ENCODE data around the gene MYCBP2.

MYCBP2 gene

GRCh38 chr13:77230560-77230959, 96.3 kb downstream of the MYCBP2 start:
- H2BK15ac ChIP-seq (ENCODE audit: low read depth, poor library complexity, severe bottlenecking) = no peak overlapping the region
- no peaks in the 10 kb centered on the region for H3K27me3 ChIP-seq (ENCODE audit: control insufficient read depth in 1 of 2, insufficient read depth in 1 of 2, low read length in 2 of 2)
- DNase-seq = no peak
- H3K9me3 ChIP-seq (ENCODE audit: control insufficient read depth, low read length) = no peaks in the 10 kb centered on the region
- no peak overlapping the region for H2AK5ac ChIP-seq (ENCODE audit: low read length, severe bottlenecking)
- peaks cover 0 to 31% of the 10 kb centered on the region in 2 experiments for H3K36me3 ChIP-seq (ENCODE audit: control insufficient read depth in 1 of 2, insufficient read depth in 2 of 2, low read depth in 1 of 2, low read length in 2 of 2)
- no peak overlapping the region for H2BK5ac ChIP-seq (ENCODE audit: low read depth, low read length, poor library complexity, severe bottlenecking)
- H2AFZ ChIP-seq (ENCODE audit: low read depth, low read length) = no peak overlapping the region
- H2BK120ac ChIP-seq (ENCODE audit: low read depth, low read length) = no peak overlapping the region
- no peak overlapping the region for H3K14ac ChIP-seq (ENCODE audit: low read length in 2 of 2)
- H2BK12ac ChIP-seq (ENCODE audit: low read length in 2 of 2) = no peak overlapping the region
- no peak overlapping the region for H3K18ac ChIP-seq (ENCODE audit: low read depth in 1 of 2, low read length in 2 of 2)
- H3K23ac ChIP-seq (ENCODE audit: low read length in 2 of 2) = no peak overlapping the region
- H4K8ac ChIP-seq (ENCODE audit: low read length) = no peak overlapping the region
- no peak overlapping the region for H3K4ac ChIP-seq (ENCODE audit: low read depth in 1 of 2, low read length in 2 of 2)
- no peaks in the 10 kb centered on the region for H3K4me1 ChIP-seq (ENCODE audit: control insufficient read depth, insufficient read depth, low read depth, low read length)
- WGBS = 96% methylated on average over 3 of the region's 5 CpGs
- H4K91ac ChIP-seq (ENCODE audit: low read length) = no peak overlapping the region
- no peaks in the 10 kb centered on the region for H3K79me1 ChIP-seq (replicated peaks; ENCODE audit: low read length, poor library complexity, severe bottlenecking)
- H3K9ac ChIP-seq (ENCODE audit: low read length) = no peak overlapping the region
- no peak overlapping the region for H3K4me3 ChIP-seq (ENCODE audit: insufficient read depth in 1 of 2, low read depth in 1 of 2, low read length in 2 of 2)
- no peak overlapping the region for H3K27ac ChIP-seq (ENCODE audit: low read length, poor library complexity, severe bottlenecking)
- H3K4me2 ChIP-seq (ENCODE audit: low read length, poor library complexity, severe bottlenecking) = no peak overlapping the region

- Histone ChIP-seq H2BK120ac (ENCODE audit: low read depth, low read length) (no peak overlapping the region), H4K91ac (ENCODE audit: low read length) (no peak overlapping the region), H3K4me3 (ENCODE audit: insufficient read depth in 1 of 2, low read depth in 1 of 2, low read length in 2 of 2) (no peak overlapping the region), H2AFZ (ENCODE audit: low read depth, low read length) (no peak overlapping the region), H3K36me3 (ENCODE audit: control insufficient read depth in 1 of 2, insufficient read depth in 2 of 2, low read depth in 1 of 2, low read length in 2 of 2) (peaks cover 0 to 52% of the 10 kb centered on the region in 2 experiments), H3K27ac (ENCODE audit: low read length, poor library complexity, severe bottlenecking) (no peak overlapping the region), H3K9ac (ENCODE audit: low read length) (no peak overlapping the region), H3K4ac (ENCODE audit: low read depth in 1 of 2, low read length in 2 of 2) (no peak overlapping the region), H3K4me2 (ENCODE audit: low read length, poor library complexity, severe bottlenecking) (no peak overlapping the region), H3K18ac (ENCODE audit: low read depth in 1 of 2, low read length in 2 of 2) (no peak overlapping the region), H2AK5ac (ENCODE audit: low read length, severe bottlenecking) (no peak overlapping the region), H3K79me1 (replicated peaks; ENCODE audit: low read length, poor library complexity, severe bottlenecking) (peaks cover 3% of the 10 kb centered on the region), H3K23ac (ENCODE audit: low read length in 2 of 2) (no peak overlapping the region), H2BK15ac (ENCODE audit: low read depth, poor library complexity, severe bottlenecking) (no peak overlapping the region), H2BK5ac (ENCODE audit: low read depth, low read length, poor library complexity, severe bottlenecking) (no peak overlapping the region), H2BK12ac (ENCODE audit: low read length in 2 of 2) (no peak overlapping the region), H3K9me3 (ENCODE audit: control insufficient read depth, low read length) (no peaks in the 10 kb centered on the region), H4K8ac (ENCODE audit: low read length) (no peak overlapping the region), H3K4me1 (ENCODE audit: control insufficient read depth, insufficient read depth, low read depth, low read length) (no peaks in the 10 kb centered on the region), H3K14ac (ENCODE audit: low read length in 2 of 2) (no peak overlapping the region), H3K27me3 (ENCODE audit: control insufficient read depth in 1 of 2, insufficient read depth in 1 of 2, low read length in 2 of 2) (no peaks in the 10 kb centered on the region)
- no peak for DNase-seq
Measured at GRCh38 chr13:77225946-77226345, 100.9 kb downstream of the MYCBP2 start.

- Histone ChIP-seq H3K9ac (ENCODE audit: low read length) (no peak overlapping the region), H3K27me3 (ENCODE audit: control insufficient read depth in 1 of 2, insufficient read depth in 1 of 2, low read length in 2 of 2) (no peaks in the 10 kb centered on the region), H2BK12ac (ENCODE audit: low read length in 2 of 2) (no peak overlapping the region), H2AFZ (ENCODE audit: low read depth, low read length) (no peak overlapping the region), H2BK15ac (ENCODE audit: low read depth, poor library complexity, severe bottlenecking) (no peak overlapping the region), H3K18ac (ENCODE audit: low read depth in 1 of 2, low read length in 2 of 2) (no peak overlapping the region), H3K79me1 (replicated peaks; ENCODE audit: low read length, poor library complexity, severe bottlenecking) (peaks cover 3% of the 10 kb centered on the region), H3K36me3 (ENCODE audit: control insufficient read depth in 1 of 2, insufficient read depth in 2 of 2, low read depth in 1 of 2, low read length in 2 of 2) (peaks cover 0 to 62% of the 10 kb centered on the region in 2 experiments), H2BK120ac (ENCODE audit: low read depth, low read length) (no peak overlapping the region), H3K4me2 (ENCODE audit: low read length, poor library complexity, severe bottlenecking) (no peak overlapping the region), H3K27ac (ENCODE audit: low read length, poor library complexity, severe bottlenecking) (no peak overlapping the region), H3K4me1 (ENCODE audit: control insufficient read depth, insufficient read depth, low read depth, low read length) (no peaks in the 10 kb centered on the region), H3K9me3 (ENCODE audit: control insufficient read depth, low read length) (no peaks in the 10 kb centered on the region), H2BK5ac (ENCODE audit: low read depth, low read length, poor library complexity, severe bottlenecking) (no peak overlapping the region), H3K23ac (ENCODE audit: low read length in 2 of 2) (no peak overlapping the region), H4K8ac (ENCODE audit: low read length) (no peak overlapping the region), H3K4ac (ENCODE audit: low read depth in 1 of 2, low read length in 2 of 2) (no peak overlapping the region), H3K14ac (ENCODE audit: low read length in 2 of 2) (no peak overlapping the region), H2AK5ac (ENCODE audit: low read length, severe bottlenecking) (no peak overlapping the region), H3K4me3 (ENCODE audit: insufficient read depth in 1 of 2, low read depth in 1 of 2, low read length in 2 of 2) (no peak overlapping the region), H4K91ac (ENCODE audit: low read length) (no peak overlapping the region)
- no peak for DNase-seq
- 100% methylated on average over 2 of the region's 3 CpGs for WGBS
Measured at GRCh38 chr13:77222909-77223308, 104.0 kb downstream of the MYCBP2 start.

GRCh38 chr13:77222000-77222690, 104.7 kb downstream of the MYCBP2 start:
- H3K4me2 ChIP-seq (ENCODE audit: low read length, poor library complexity, severe bottlenecking) = no peak overlapping the region
- no peaks in the 10 kb centered on the region for H3K9me3 ChIP-seq (ENCODE audit: control insufficient read depth, low read length)
- no peak overlapping the region for H4K8ac ChIP-seq (ENCODE audit: low read length)
- 91% methylated on average over 3 of the region's 3 CpGs for WGBS
- no peaks in the 10 kb centered on the region for H3K27me3 ChIP-seq (ENCODE audit: control insufficient read depth in 1 of 2, insufficient read depth in 1 of 2, low read length in 2 of 2)
- DNase-seq = no peak
- no peak overlapping the region for H3K14ac ChIP-seq (ENCODE audit: low read length in 2 of 2)
- H4K91ac ChIP-seq (ENCODE audit: low read length) = no peak overlapping the region
- H3K4ac ChIP-seq (ENCODE audit: low read depth in 1 of 2, low read length in 2 of 2) = no peak overlapping the region
- no peak overlapping the region for H2BK120ac ChIP-seq (ENCODE audit: low read depth, low read length)
- no peak overlapping the region for H3K4me3 ChIP-seq (ENCODE audit: insufficient read depth in 1 of 2, low read depth in 1 of 2, low read length in 2 of 2)
- no peak overlapping the region for H3K23ac ChIP-seq (ENCODE audit: low read length in 2 of 2)
- no peak overlapping the region for H2BK15ac ChIP-seq (ENCODE audit: low read depth, poor library complexity, severe bottlenecking)
- H3K4me1 ChIP-seq (ENCODE audit: control insufficient read depth, insufficient read depth, low read depth, low read length) = no peaks in the 10 kb centered on the region
- H3K9ac ChIP-seq (ENCODE audit: low read length) = no peak overlapping the region
- H3K18ac ChIP-seq (ENCODE audit: low read depth in 1 of 2, low read length in 2 of 2) = no peak overlapping the region
- H3K79me1 ChIP-seq (replicated peaks; ENCODE audit: low read length, poor library complexity, severe bottlenecking) = peaks cover 3% of the 10 kb centered on the region
- H3K27ac ChIP-seq (ENCODE audit: low read length, poor library complexity, severe bottlenecking) = no peak overlapping the region
- H2BK5ac ChIP-seq (ENCODE audit: low read depth, low read length, poor library complexity, severe bottlenecking) = no peak overlapping the region
- H2AK5ac ChIP-seq (ENCODE audit: low read length, severe bottlenecking) = no peak overlapping the region
- no peak overlapping the region for H2BK12ac ChIP-seq (ENCODE audit: low read length in 2 of 2)
- peaks cover 0 to 66% of the 10 kb centered on the region in 2 experiments for H3K36me3 ChIP-seq (ENCODE audit: control insufficient read depth in 1 of 2, insufficient read depth in 2 of 2, low read depth in 1 of 2, low read length in 2 of 2)
- no peak overlapping the region for H2AFZ ChIP-seq (ENCODE audit: low read depth, low read length)
